HG03460 (cell line): ENCODE results near the gene FST.
A peak's percentile ranks its signal among the peaks of the same experiment; 100 is the strongest.

ENCODE experiments used
- ATAC-seq: cut with Tn5 transposase; IDR thresholded peaks from one replicate; pipeline ENCODE4 v1.9.1; 2021; ENCODE audit not compliant: unreplicated experiment

Gene FST

GRCh38 chr5:53472720-53473510 is 7.5 kb upstream of the FST start:
- no peak for ATAC-seq

GRCh38 chr5:53473633-53474032 is 6.8 kb upstream of the FST start:
- ATAC-seq: no peak

- ATAC-seq: no peak
Measured at GRCh38 chr5:53475320-53475719, 5.1 kb upstream of the FST start.

GRCh38 chr5:53476019-53476418 is 4.4 kb upstream of the FST start:
- ATAC-seq: no peak

GRCh38 chr5:53476531-53477480 is 3.6 kb upstream of the FST start:
- ATAC-seq: no peak

- no peak for ATAC-seq
Measured at GRCh38 chr5:53478411-53479044, 1.9 kb upstream of the FST start.

- ATAC-seq: no peak
Measured at GRCh38 chr5:53479045-53479589, 1.3 kb upstream of the FST start.

GRCh38 chr5:53479590-53480415 is 626 bp upstream of the FST start:
- ATAC-seq: no peak

- ATAC-seq: no peak
Measured at GRCh38 chr5:53481159-53481886, 894 bp downstream of the FST start.

- ATAC-seq: peak; percentile 62
Measured at GRCh38 chr5:53481887-53482716, 1.7 kb downstream of the FST start.

GRCh38 chr5:53482717-53483638 is 2.5 kb downstream of the FST start:
- ATAC-seq: no peak

- no peak for ATAC-seq
Measured at GRCh38 chr5:53487436-53487835, 7.0 kb downstream of the FST start.

- ATAC-seq: no peak
Measured at GRCh38 chr5:53488195-53488722, 7.8 kb downstream of the FST start.

- ATAC-seq: no peak
Measured at GRCh38 chr5:53490747-53491146, 10.3 kb downstream of the FST start.

GRCh38 chr5:53501054-53501453 is 20.6 kb downstream of the FST start:
- ATAC-seq: no peak

GRCh38 chr5:53503562-53504218 is 23.3 kb downstream of the FST start:
- ATAC-seq: no peak

GRCh38 chr5:53507013-53507412 is 26.6 kb downstream of the FST start:
- no peak for ATAC-seq
